GM18867 (cell line): Measurements from ENCODE around the gene TOX4.
"Not testable (repeated sequence)": the region's sequence is repeated elsewhere in the genome, so short reads cannot be mapped to it uniquely, and the experiment has no call there.

Source experiments
- ATAC-seq: cut with Tn5 transposase; IDR thresholded peaks from one replicate; pipeline ENCODE4 v1.9.1; 2021; ENCODE audit warnings: mild to moderate bottlenecking, moderate library complexity; ENCODE audit not compliant: unreplicated experiment

TOX4 gene

GRCh38 chr14:21533294-21533693 lies 56.3 kb downstream of the TOX4 start:
- ATAC-seq = no peak

- no peak for ATAC-seq
Observed at GRCh38 chr14:21534576-21534975, 57.6 kb downstream of the TOX4 start.

GRCh38 chr14:21535545-21536417 lies 58.8 kb downstream of the TOX4 start:
- no peak for ATAC-seq

GRCh38 chr14:21536418-21537089 lies 59.6 kb downstream of the TOX4 start:
- no peak for ATAC-seq

- ATAC-seq = no peak
Observed at GRCh38 chr14:21537090-21537424, 60.1 kb downstream of the TOX4 start.

- no peak for ATAC-seq
Observed at GRCh38 chr14:21539189-21539940, 62.4 kb downstream of the TOX4 start.

GRCh38 chr14:21541413-21542074 lies 64.5 kb downstream of the TOX4 start:
- no peak for ATAC-seq

GRCh38 chr14:21543521-21543960 lies 66.5 kb downstream of the TOX4 start:
- no peak for ATAC-seq

- ATAC-seq = no peak
Observed at GRCh38 chr14:21543963-21544362, 67.0 kb downstream of the TOX4 start.

- not testable (repeated sequence) for ATAC-seq
Observed at GRCh38 chr14:21544588-21544987, 67.6 kb downstream of the TOX4 start.
